Gastrocnemius medialis (tissue), 4 donors: ENCODE measurements around the gene ESYT2. TPM values are rescaled to one million over a fixed set of nuclear protein-coding genes. Genes with fewer than 3 reads are reported as not detected.
A peak's percentile ranks its signal among the peaks of the same experiment; 100 is the strongest.

Source experiments
- ATAC-seq, 2 donors: fragments of 150-250 bp; one replicate each; pipeline ENCODE4 v1.9.1; 2016
- DNase-seq, 2 donors: peaks; one replicate each; pipeline ENCODE4 v3.0.0-alpha.2; 2019
- H3K27ac ChIP-seq, 4 donors: fragments of 200-600 bp; sonication (generic); 1 replicate in 1 of 4; 2 replicates in 3 of 4; pipeline ENCODE4 v1.5.1; 2016 to 2018; ENCODE audit warnings: mild to moderate bottlenecking in 2 of 4, moderate library complexity in 1 of 4
- H3K27me3 ChIP-seq, 3 donors: fragments of 200-600 bp; sonication (generic) in 2 of 3; 1 replicate in 1 of 3; 2 replicates in 2 of 3; pipeline versions ENCODE4 v1.5.1 to v1.6.0; 2016 to 2019; ENCODE audit warnings: mild to moderate bottlenecking in 1 of 3, moderate library complexity in 1 of 3
- H3K36me3 ChIP-seq, 2 donors: fragments of 200-600 bp; sonication (generic) in 1 of 2; one replicate each; pipeline ENCODE4 v1.5.1; 2017 to 2018
- H3K4me1 ChIP-seq, 2 donors: fragments of 200-600 bp; sonication (generic) in 1 of 2; one replicate each; pipeline ENCODE4 v1.5.1; 2016 to 2017; ENCODE audit warnings: mild to moderate bottlenecking in 2 of 2
- H3K4me3 ChIP-seq, 4 donors: fragments of 200-600 bp; sonication (generic) in 3 of 4; 1 replicate in 1 of 4; 2 replicates in 3 of 4; pipeline ENCODE4 v1.5.1; 2016 to 2019; ENCODE audit warnings: mild to moderate bottlenecking in 2 of 4
- H3K9me3 ChIP-seq, 3 donors: fragments of 200-600 bp; sonication (generic) in 2 of 3; 1 replicate in 1 of 3; 2 replicates in 2 of 3; pipeline ENCODE4 v1.5.1; 2016 to 2019
- CTCF ChIP-seq, 5 experiments: fragments of 450-650 bp in 3 of 5; fragments of 200-600 bp in 2 of 5; sonication (generic) in 2 of 5; IDR thresholded peaks in 4 of 5; conservative IDR thresholded peaks in 1 of 5; 1 replicate in 4 of 5; 2 replicates in 1 of 5; pipeline ENCODE4 v1.5.1; 2016 to 2019; ENCODE audit warnings: antibody characterized with exemption in 5 of 5, mild to moderate bottlenecking in 3 of 5, moderate library complexity in 3 of 5
- POLR2A ChIP-seq, 2 donors: fragments of 450-650 bp; IDR thresholded peaks; one replicate each; pipeline ENCODE4 v1.6.1; 2017; ENCODE audit warnings: antibody characterized with exemption in 2 of 2, mild to moderate bottlenecking in 2 of 2, moderate library complexity in 2 of 2
- in situ Hi-C, 4 donors: fragments of 200-750 bp; cut with MboI; loops; one replicate each; pipeline versions ENCODE4 v1.15.0 to v1.8.0; 2017; ENCODE audit warnings: low sequenced_read_pairs in 4 of 4
- intact Hi-C: fragments of 100-400 bp; cut with DNase I; formaldehyde crosslinking; loops from one replicate; pipeline ENCODE4 v1.15.1; 2023; ENCODE audit warnings: low total_unique reads
- total RNA-seq, 4 donors: library from RNA; depleted of rRNA; stranded (reverse); fragments of >200 nt; gene quantifications; one replicate each; pipeline versions ENCODE4 v1.1.0 to v1.2.3, GENCODE V29; 2016

The ESYT2 gene
- total RNA-seq, 4 donors from 2014 or later, result 67.5 to 106 (median 74.7) TPM

- peaks cover 0 to 4% of the 10 kb centered on the region in 2 donors for H3K4me1 ChIP-seq
- DNase-seq, result no peak
- no peaks in the 10 kb centered on the region for H3K36me3 ChIP-seq
- TF ChIP-seq POLR2A (IDR thresholded peaks at IDR 0.05) (no peak), CTCF (IDR thresholded peaks at IDR 0.05 in 4 of 5, conservative IDR thresholded peaks at IDR 0.05 in 1 of 5) (no peak)
- intact Hi-C loops (no loop called here), in situ Hi-C loops (loop anchor here in 1 of 4 donors (25.0 kb wide), 1 partner anchor 123 kb away; the partner anchor contains the start of gene NCAPG2)
- H3K9me3 ChIP-seq, result no peaks in the 10 kb centered on the region
- no peak for ATAC-seq
- H3K4me3 ChIP-seq, result no peak overlapping the region
- no peaks in the 10 kb centered on the region for H3K27me3 ChIP-seq
- peak overlapping the region in 1 of 4 donors; percentile 24 for H3K27ac ChIP-seq
These were observed 5.8 kb upstream of the ESYT2 start for GRCh38 chr7:158834878-158835784.

- ATAC-seq (no peak), DNase-seq (no peak)
- Histone ChIP-seq H3K27ac (no peak overlapping the region), H3K27me3 (no peaks in the 10 kb centered on the region), H3K9me3 (no peaks in the 10 kb centered on the region), H3K4me3 (no peak overlapping the region), H3K4me1 (peaks cover 0 to 5% of the 10 kb centered on the region in 2 donors), H3K36me3 (no peaks in the 10 kb centered on the region)
- TF ChIP-seq CTCF (IDR thresholded peaks at IDR 0.05 in 4 of 5, conservative IDR thresholded peaks at IDR 0.05 in 1 of 5) (no peak), POLR2A (IDR thresholded peaks at IDR 0.05) (no peak)
- intact Hi-C loops (no loop called here), in situ Hi-C loops (loop anchor here in 1 of 4 donors (25.0 kb wide), 1 partner anchor 121 kb away; the partner anchor contains the start of gene NCAPG2)
These were observed 3.7 kb upstream of the ESYT2 start for GRCh38 chr7:158832994-158833393.

- Histone ChIP-seq H3K36me3 (no peaks in the 10 kb centered on the region), H3K4me1 (peaks cover 9 to 10% of the 10 kb centered on the region in 2 donors), H3K4me3 (no peak overlapping the region), H3K27ac (no peak overlapping the region), H3K9me3 (no peaks in the 10 kb centered on the region), H3K27me3 (no peaks in the 10 kb centered on the region)
- intact Hi-C loops (no loop called here), in situ Hi-C loops (loop anchor here in 1 of 4 donors (25.0 kb wide), 1 partner anchor 119 kb away; the partner anchor contains the start of gene NCAPG2)
- ATAC-seq (no peak), DNase-seq (no peak)
- TF ChIP-seq CTCF (IDR thresholded peaks at IDR 0.05 in 4 of 5, conservative IDR thresholded peaks at IDR 0.05 in 1 of 5) (no peak), POLR2A (IDR thresholded peaks at IDR 0.05) (no peak)
These were observed 2.4 kb upstream of the ESYT2 start for GRCh38 chr7:158831738-158832091.

GRCh38 chr7:158830211-158830723 is 958 bp upstream of the ESYT2 start:
- Histone ChIP-seq H3K36me3 (no peaks in the 10 kb centered on the region), H3K4me3 (peak overlapping the region; percentile 79 to 99 (median 92)), H3K27ac (peak overlapping the region; percentile 96 to 100 (median 100)), H3K27me3 (no peaks in the 10 kb centered on the region), H3K4me1 (peaks cover 13 to 15% of the 10 kb centered on the region in 2 donors), H3K9me3 (no peaks in the 10 kb centered on the region)
- intact Hi-C loops, result no loop called here
- DNase-seq (no peak), ATAC-seq (no peak)
- in situ Hi-C loops, result loop anchor here in 1 of 4 donors (25.0 kb wide), 1 partner anchor 118 kb away; the partner anchor contains the start of gene NCAPG2
- no peak for TF ChIP-seq CTCF (IDR thresholded peaks at IDR 0.05 in 4 of 5, conservative IDR thresholded peaks at IDR 0.05 in 1 of 5)
- TF ChIP-seq POLR2A (IDR thresholded peaks at IDR 0.05), result no peak
